ENCODE data around the gene MACROD1.

DNA sequence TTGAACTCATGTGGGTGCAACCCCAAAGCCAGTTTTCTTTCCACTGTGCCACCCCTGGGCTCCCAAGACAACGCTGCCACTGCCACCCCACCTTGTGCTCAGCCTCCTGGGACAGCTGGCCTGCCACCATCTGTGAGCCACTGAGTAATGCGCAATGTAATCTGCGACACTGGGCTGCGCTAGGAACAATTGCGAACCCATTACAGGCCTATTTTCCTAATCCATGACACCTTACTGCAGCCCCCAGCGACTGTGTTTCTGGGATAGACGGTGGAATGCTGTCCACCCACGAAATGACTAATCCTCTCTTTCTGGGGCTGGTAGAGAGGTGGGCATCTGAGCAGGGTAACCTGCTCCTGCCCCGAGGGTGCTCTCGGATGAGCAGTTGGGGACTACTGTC is 108.0 kb downstream of the MACROD1 start:
- TF ChIP-seq CTCF (IDR thresholded peaks at IDR 0.05) (no peak), POLR2A (IDR thresholded peaks at IDR 0.05) (no peak)
